D721Med (cell line): ENCODE measurements around the gene OSBPL10.

Source experiments
- DNase-seq: peaks from one replicate; pipeline ENCODE4 v3.0.0; 2011; ENCODE audit warnings: low spot score; ENCODE audit not compliant: insufficient read length
- FAIRE-seq: peaks from 2 replicates; lab custom pipeline; 2011; peaks lifted over from hg19 to GRCh38; lab: Jason Lieb, UNC
- CTCF ChIP-seq: IDR thresholded peaks from 2 replicates; pipeline ENCODE4 v1.5.1; 2012; ENCODE audit warnings: mild to moderate bottlenecking, control low read depth; ENCODE audit not compliant: insufficient read depth; ENCODE audit errors: missing control alignments

OSBPL10 gene

GRCh38 chr3:31725976-31726375 lies 255.1 kb downstream of the OSBPL10 start:
- TF ChIP-seq CTCF: no peak
- FAIRE-seq: no peak
- DNase-seq: no peak

- FAIRE-seq (no peak), DNase-seq (no peak)
- no peak for TF ChIP-seq CTCF
Observed at GRCh38 chr3:31725568-31725967, 255.5 kb downstream of the OSBPL10 start.

DNA sequence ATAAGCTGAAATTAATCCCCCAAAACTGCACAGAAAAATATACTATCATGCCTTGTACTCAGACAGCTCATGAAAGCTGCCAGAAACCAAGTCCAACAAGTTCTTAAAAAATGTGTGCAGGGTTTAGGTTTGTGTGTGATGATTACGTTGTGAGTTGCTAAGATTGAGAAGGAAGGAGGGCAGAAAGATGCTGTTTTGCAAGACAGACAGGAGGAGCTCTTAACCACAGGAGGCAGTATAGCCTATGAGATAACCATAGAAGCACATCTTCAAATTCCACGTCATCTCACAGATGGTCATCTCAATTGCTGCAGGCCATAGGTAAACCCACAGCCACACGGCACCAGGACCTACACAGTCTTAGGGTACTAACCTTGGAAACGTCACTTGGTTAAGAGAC lies 256.4 kb downstream of the OSBPL10 start:
- DNase-seq (no peak), FAIRE-seq (no peak)
- peak; percentile 36 for TF ChIP-seq CTCF

DNA sequence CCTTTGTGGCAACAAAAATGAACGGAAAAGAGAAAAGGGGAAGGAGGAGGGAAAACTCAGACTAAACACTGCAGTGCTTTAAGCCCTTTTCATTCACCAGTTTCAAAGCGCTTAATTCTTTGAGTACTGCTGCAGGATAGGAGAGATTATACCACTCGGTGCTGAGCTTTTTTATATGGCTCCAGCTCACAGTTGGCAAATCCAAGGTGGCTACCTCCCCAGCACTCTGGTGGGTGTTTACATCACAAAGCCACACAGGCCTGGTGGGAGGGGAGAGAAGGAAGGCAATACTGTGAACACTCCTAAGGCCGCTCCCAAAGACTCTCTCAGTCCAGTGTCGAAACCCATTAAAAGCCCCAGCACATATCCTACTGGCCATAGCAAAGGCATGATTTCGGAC lies 256.9 kb downstream of the OSBPL10 start:
- TF ChIP-seq CTCF: no peak
- DNase-seq (no peak), FAIRE-seq (no peak)

- no peak for TF ChIP-seq CTCF
- DNase-seq: no peak
- FAIRE-seq: no peak
Observed at GRCh38 chr3:31723701-31724100, 257.4 kb downstream of the OSBPL10 start.

DNA sequence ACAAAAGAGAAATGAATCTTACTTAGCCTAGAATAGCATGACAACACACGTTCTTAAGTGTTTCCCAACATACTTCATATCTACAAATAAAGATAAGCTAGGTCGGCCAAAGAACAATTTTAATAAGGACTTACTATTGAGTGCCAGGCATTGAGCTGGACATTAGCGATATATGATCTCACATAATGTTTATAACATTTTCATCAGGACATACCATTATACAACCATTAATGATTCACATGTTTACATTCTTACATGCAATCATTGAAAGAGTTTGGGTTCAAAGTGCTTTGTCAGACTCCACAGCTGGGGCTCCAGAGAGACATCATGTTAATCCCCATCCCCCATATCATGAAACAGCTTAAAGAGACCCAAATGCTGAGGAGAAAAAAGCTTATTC lies 259.4 kb downstream of the OSBPL10 start:
- FAIRE-seq (no peak), DNase-seq (no peak)
- TF ChIP-seq CTCF: no peak

DNA sequence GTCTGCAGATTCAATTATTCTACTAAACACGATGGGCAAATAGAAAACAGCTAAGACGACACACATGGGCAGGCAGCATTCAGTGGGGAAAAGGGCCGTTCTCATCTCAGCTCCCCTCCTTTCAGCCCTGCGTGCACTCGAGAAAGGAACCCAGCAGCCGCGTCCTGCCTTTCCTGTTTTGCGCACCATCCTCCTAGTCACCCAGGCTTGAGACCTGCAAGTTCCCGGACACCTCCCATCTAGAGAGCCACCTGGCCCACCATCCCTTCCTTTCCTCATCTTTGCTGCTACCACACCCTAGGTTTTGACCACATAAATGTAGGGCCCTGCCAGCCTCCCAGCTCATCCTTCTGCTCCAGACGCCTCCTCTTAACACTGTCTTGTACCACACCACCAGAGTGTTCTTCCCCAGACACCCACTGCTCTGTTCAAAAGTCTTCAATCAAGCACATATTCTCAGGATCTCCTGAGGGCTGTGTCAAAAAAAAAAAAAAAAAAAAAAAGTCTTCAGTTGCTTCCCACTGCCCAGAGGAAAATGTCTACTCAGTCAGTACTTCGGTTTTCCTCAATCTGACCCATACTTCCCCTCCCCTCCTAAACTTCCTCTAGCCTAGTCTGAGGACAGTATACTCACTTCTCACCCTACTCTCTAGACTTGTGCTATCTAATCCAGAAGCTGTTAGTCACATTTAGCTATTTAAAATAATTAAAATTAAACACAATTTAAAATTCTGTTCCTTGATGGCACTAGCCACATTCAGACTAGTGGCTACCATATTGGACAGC lies 266.4 kb downstream of the OSBPL10 start:
- FAIRE-seq (no peak), DNase-seq (no peak)
- no peak for TF ChIP-seq CTCF
